HepG2 (cell line): ENCODE measurements around the gene ZNF275. TPM values are rescaled to one million over a fixed set of nuclear protein-coding genes. Genes with fewer than 3 reads are reported as not detected.

Experiments
- ATAC-seq: fragments of 200-7000 bp; cut with Tn5 transposase; 3 replicates; pipeline ENCODE4 v1.9.1; 2020; ENCODE audit warnings: mild to moderate bottlenecking, moderate library complexity
- BruUV-seq: library from RNA; stranded (reverse); fragments of 400-500 nt; replicated peaks from 2 replicates; lab custom pipeline; 2021; lab: Mats Ljungman, UMichigan
- CTCF ChIA-PET: fragments of 300-600 bp; formaldehyde crosslinking; extraction: SDS; loops from one replicate; lab custom pipeline; 2021; ENCODE audit warnings: low total read pairs, inconsistent platforms, low intra/inter-chr PET ratio; lab: Yijun Ruan, JAX
- POLR2A ChIA-PET: fragments of 350-600 bp; sonication (Branson Sonifier 250); formaldehyde crosslinking; loops from one replicate; lab custom pipeline; 2020; ENCODE audit warnings: antibody characterized with exemption, inconsistent platforms; lab: Yijun Ruan, JAX
- DNase-seq: peaks from one replicate; pipeline ENCODE4 v3.0.0-alpha.2; 2015; ENCODE audit warnings: low spot score
- FAIRE-seq: peaks from 3 replicates; lab custom pipeline; 2011; peaks lifted over from hg19 to GRCh38; lab: Jason Lieb, UNC
- H2AFZ ChIP-seq: one replicate; pipeline ENCODE4 v1.6.1; 2011; ENCODE audit warnings: low read length, inconsistent platforms
- H3K27ac ChIP-seq: fragments of 300-600 bp; 3 replicates; pipeline ENCODE4 v1.8.0; 2011; ENCODE audit warnings: mixed run types, mild to moderate bottlenecking, mixed read lengths, low read length, inconsistent platforms; ENCODE audit not compliant: insufficient read depth; ENCODE audit errors: extremely low read length
- H3K27me3 ChIP-seq, 2 experiments: fragments of 200-600 bp in 1 of 2; 2 replicates in 1 of 2; 3 replicates in 1 of 2; pipeline versions ENCODE4 v1.6.0 to v1.8.0; 2011; ENCODE audit warnings: low read length in 2 of 2, mild to moderate bottlenecking in 2 of 2, moderate library complexity in 2 of 2, inconsistent platforms in 1 of 2; ENCODE audit not compliant: insufficient read depth in 2 of 2, control insufficient read depth in 1 of 2
- H3K36me3 ChIP-seq, 2 experiments: fragments of 200-600 bp in 1 of 2; replicated peaks in 1 of 2; 2 replicates in 1 of 2; 3 replicates in 1 of 2; pipeline versions ENCODE4 v1.5.1 to v1.8.0; 2011; ENCODE audit warnings: low read length in 2 of 2, inconsistent platforms in 1 of 2; ENCODE audit not compliant: insufficient read depth in 2 of 2, control insufficient read depth in 1 of 2
- H3K4me1 ChIP-seq: 2 replicates; pipeline ENCODE4 v1.5.1; 2012; ENCODE audit warnings: low read length, inconsistent platforms; ENCODE audit not compliant: insufficient read depth
- H3K4me2 ChIP-seq: 2 replicates; pipeline ENCODE4 v1.6.0; 2011; ENCODE audit warnings: low read depth, low read length, inconsistent platforms
- H3K4me3 ChIP-seq, 3 experiments: fragments of 200-600 bp in 1 of 3; sonication (generic), shearing (Covaris generic) in 1 of 3; replicated peaks in 1 of 3; 2 replicates each; pipeline ENCODE4 v1.5.1; 2011 to 2016; ENCODE audit warnings: low read length in 3 of 3, inconsistent platforms in 2 of 3, low read depth in 2 of 3, mild to moderate bottlenecking in 2 of 3, control low read depth in 1 of 3, mixed read lengths in 1 of 3; ENCODE audit not compliant: insufficient read depth in 1 of 3
- H3K79me2 ChIP-seq: one replicate; pipeline ENCODE4 v1.6.1; 2011; ENCODE audit warnings: low read length, inconsistent platforms; ENCODE audit not compliant: insufficient read depth
- H3K9ac ChIP-seq: 2 replicates; pipeline ENCODE4 v1.6.0; 2011; ENCODE audit warnings: mild to moderate bottlenecking, low read depth, low read length, inconsistent platforms; ENCODE audit not compliant: insufficient read depth
- H3K9me3 ChIP-seq: 2 replicates; pipeline ENCODE4 v1.5.1; 2012; ENCODE audit warnings: mild to moderate bottlenecking, low read length
- H4K20me1 ChIP-seq: 2 replicates; pipeline ENCODE4 v1.6.0; 2011; ENCODE audit warnings: inconsistent platforms, mild to moderate bottlenecking, low read length, moderate library complexity; ENCODE audit not compliant: insufficient read depth
- MTA1 ChIP-seq: sonication (generic); formaldehyde crosslinking; IDR thresholded peaks from 2 replicates; pipeline ENCODE4 v1.4.0; 2020; ENCODE audit warnings: missing genetic modification reagents, mild to moderate bottlenecking, borderline replicate concordance
- POLR2AphosphoS2 ChIP-seq: IDR thresholded peaks from 2 replicates; pipeline ENCODE4 v1.6.1; 2011; ENCODE audit warnings: low read depth, low read length, improper control_type of control experiment
- SALL1 ChIP-seq: sonication (generic); formaldehyde crosslinking; IDR thresholded peaks from 2 replicates; pipeline ENCODE4 v1.8.0; 2022; ENCODE audit warnings: mild to moderate bottlenecking, missing genetic modification reagents
- SIN3B ChIP-seq: fragments of 150-350 bp; IDR thresholded peaks from 2 replicates; pipeline ENCODE4 v1.6.1; 2014; ENCODE audit warnings: low read length
- SOX13 ChIP-seq, 3 experiments: fragments of 450-650 bp in 1 of 3; sonication (generic) in 1 of 3; formaldehyde crosslinking in 1 of 3; IDR thresholded peaks in 2 of 3; conservative IDR thresholded peaks in 1 of 3; 2 replicates each; pipeline versions ENCODE4 v1.5.0 to v1.6.1; 2016 to 2020; ENCODE audit warnings: antibody characterized with exemption in 1 of 3, mild to moderate bottlenecking in 1 of 3, missing compliant biosample characterization in 1 of 3, missing genetic modification reagents in 1 of 3, moderate library complexity in 1 of 3
- THAP11 ChIP-seq: IDR thresholded peaks from 2 replicates; pipeline ENCODE4 v1.6.1; 2016; ENCODE audit warnings: missing biosample characterization, missing genetic modification reagents
- TMF1 ChIP-seq: sonication (generic); formaldehyde crosslinking; IDR thresholded peaks from 2 replicates; pipeline ENCODE4 v1.8.1; 2022; ENCODE audit warnings: low read depth, missing genetic modification reagents
- ZBTB20 ChIP-seq: sonication (generic); formaldehyde crosslinking; IDR thresholded peaks from 2 replicates; pipeline ENCODE4 v1.8.1; 2023; ENCODE audit warnings: missing genetic modification reagents, low read depth, mild to moderate bottlenecking, borderline replicate concordance
- ZBTB42 ChIP-seq: sonication (generic); formaldehyde crosslinking; IDR thresholded peaks from 2 replicates; pipeline ENCODE4 v1.5.0; 2020; ENCODE audit warnings: mild to moderate bottlenecking, missing genetic modification reagents
- ZFP62 ChIP-seq: sonication (generic); formaldehyde crosslinking; IDR thresholded peaks from 2 replicates; pipeline ENCODE4 v1.4.0; 2020; ENCODE audit warnings: missing genetic modification reagents
- ZNF230 ChIP-seq: sonication (generic); formaldehyde crosslinking; IDR thresholded peaks from 2 replicates; pipeline ENCODE4 v1.4.0; 2020; ENCODE audit warnings: mild to moderate bottlenecking, missing genetic modification reagents
- ZNF768 ChIP-seq: sonication (generic); formaldehyde crosslinking; IDR thresholded peaks from 2 replicates; pipeline ENCODE4 v1.4.0; 2020; ENCODE audit warnings: missing genetic modification reagents
- WGBS: methylation state at CpG from one replicate; pipeline ENCODE4 v1.1.6; 2017; ENCODE audit warnings: low lambda C conversion rate; 5-methylcytosine and 5-hydroxymethylcytosine counted together
- in situ Hi-C: cut with HindIII; loops from 2 replicates; pipeline ENCODE4 v1.10.0; 2017; ENCODE audit warnings: low pct_unique_long_range_greater_than_20kb; ENCODE audit not compliant: extremely low pct_ligation_motif_present
- intact Hi-C: fragments of 100-400 bp; cut with micrococcal nuclease; formaldehyde crosslinking; loops from one replicate; pipeline ENCODE4 v1.10.0; 2022; ENCODE audit not compliant: unreplicated experiment
- polyA plus RNA-seq, 8 experiments: library from polyadenylated mRNA; depleted of rRNA in 3 of 8; stranded (reverse) in 7 of 8; unstranded in 1 of 8; fragments of >200 nt; fragmentation: Illumina TruSeq in 4 of 8; extraction: Trizol in 4 of 8; gene quantifications; 2 replicates each; pipeline versions ENCODE4 v1.2.1 to v1.2.3, GENCODE V29; 2011 to 2016; ENCODE audit warnings: low read depth in 4 of 8, missing spikeins in 1 of 8, mixed read lengths in 1 of 8; ENCODE audit not compliant: insufficient read depth in 1 of 8
- total RNA-seq, 5 experiments: library from RNA; depleted of rRNA; stranded (reverse); fragments of >200 nt; fragmentation: Illumina TruSeq; extraction: Trizol; gene quantifications; 2 replicates each; pipeline ENCODE4 v1.2.3, GENCODE V29; 2016; ENCODE audit warnings: low read depth in 1 of 5
- TF ChIP-seq, protein P1 (sequence below): sonication (generic); formaldehyde crosslinking; IDR thresholded peaks from 2 replicates; pipeline ENCODE4 v1.5.0; 2020; ENCODE audit warnings: mild to moderate bottlenecking, low read depth, missing genetic modification reagents, borderline replicate concordance
- TF ChIP-seq, protein P2 (sequence below): sonication (generic); formaldehyde crosslinking; IDR thresholded peaks from 2 replicates; pipeline ENCODE4 v1.8.0; 2022; ENCODE audit warnings: low read depth, missing genetic modification reagents
- TF ChIP-seq, protein P3 (sequence below): sonication (generic); IDR thresholded peaks from 2 replicates; pipeline ENCODE4 v1.6.1; 2016; ENCODE audit warnings: low read depth, borderline replicate concordance
- TF ChIP-seq, protein P4 (sequence below): sonication (generic); formaldehyde crosslinking; IDR thresholded peaks from 2 replicates; pipeline ENCODE4 v1.4.0; 2020; ENCODE audit warnings: missing genetic modification reagents

Gene ZNF275
- total and polyA plus RNA-seq, 2 of the 13 experiments (the other 11 are each of a cell fraction or from before 2014, with no cell fraction given) = 6.4 to 11.8 TPM

DNA sequence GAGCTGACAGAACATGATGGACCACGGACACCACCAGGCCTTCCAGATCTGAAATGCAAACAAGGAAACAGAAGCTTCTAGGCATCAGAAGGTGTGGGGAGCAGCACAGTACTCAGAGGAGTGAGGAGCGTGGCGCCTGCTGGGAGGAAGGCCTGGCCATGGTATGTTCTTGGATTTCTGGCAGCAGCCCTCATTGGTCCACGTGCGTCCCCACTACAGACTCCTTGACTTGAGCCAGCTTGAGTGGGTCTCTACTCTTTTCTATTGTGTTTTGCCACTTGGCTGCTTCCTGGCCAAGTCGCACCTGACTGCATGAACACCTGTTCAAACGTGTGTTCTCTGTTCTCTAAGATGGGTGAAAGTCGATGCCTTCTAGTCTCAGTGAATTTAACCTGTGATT lies 18.0 kb downstream of the ZNF275 start:
- H3K9me3 ChIP-seq = no peaks in the 10 kb centered on the region
- DNase-seq = no peak

DNA sequence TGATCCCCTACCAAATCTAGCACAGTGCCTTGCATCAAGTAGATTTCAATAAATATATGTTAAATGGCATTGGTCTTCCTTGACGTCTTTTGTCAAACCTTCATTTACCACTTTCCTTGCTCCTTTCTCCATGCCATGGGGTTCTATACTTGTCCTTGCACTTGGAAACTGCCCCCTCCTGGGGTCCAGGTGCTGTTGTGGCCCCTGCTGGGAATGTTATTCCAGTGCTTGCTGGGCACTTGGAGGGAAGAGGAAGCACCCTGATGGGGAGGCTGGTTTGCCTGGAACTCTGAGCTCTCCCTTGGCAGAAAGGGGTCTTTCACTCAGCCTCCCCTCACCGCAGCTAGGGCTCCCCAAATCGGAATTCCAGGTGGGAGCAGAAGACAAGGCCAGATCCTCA lies 18.9 kb downstream of the ZNF275 start:
- Histone ChIP-seq H3K9ac (no peak overlapping the region), H3K4me1 (no peaks in the 10 kb centered on the region; the same call in 1 of the 2 replicates), H3K79me2 (no peaks in the 10 kb centered on the region), H3K27ac (no peak overlapping the region), H4K20me1 (no peaks in the 10 kb centered on the region), H3K4me3 (no peak overlapping the region), H3K27me3 (no peaks in the 10 kb centered on the region), H3K4me2 (no peak overlapping the region), H3K9me3 (no peaks in the 10 kb centered on the region), H2AFZ (no peak overlapping the region), H3K36me3 (peaks cover 0 to 1% of the 10 kb centered on the region in 2 experiments; a peak in 1 of 5 replicates)
- no peak for DNase-seq
- intact Hi-C loops (no loop called here), in situ Hi-C loops (no loop called here)
- FAIRE-seq = no peak
- 90% methylated on average over 1 of the region's 3 CpGs for WGBS
- ChIA-PET CTCF (no interaction called here), POLR2A (no interaction called here)
- no TSS peak for BruUV-seq
- no peak for ATAC-seq
- no peak for TF ChIP-seq ZBTB42 (CRISPR knock-in tag)
- TF ChIP-seq, protein P1, sequence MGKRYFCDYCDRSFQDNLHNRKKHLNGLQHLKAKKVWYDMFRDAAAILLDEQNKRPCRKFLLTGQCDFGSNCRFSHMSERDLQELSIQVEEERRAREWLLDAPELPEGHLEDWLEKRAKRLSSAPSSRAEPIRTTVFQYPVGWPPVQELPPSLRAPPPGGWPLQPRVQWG (CRISPR knock-in tag) = no peak
- no peak for TF ChIP-seq TMF1 (CRISPR knock-in tag)
- no peak for TF ChIP-seq THAP11 (CRISPR knock-in tag)
- no peak for TF ChIP-seq SALL1
- TF ChIP-seq POLR2AphosphoS2 = no peak
- TF ChIP-seq ZBTB20 = no peak
- TF ChIP-seq SIN3B = no peak
- no peak for TF ChIP-seq MTA1 (CRISPR knock-in tag)
- TF ChIP-seq, protein P2, sequence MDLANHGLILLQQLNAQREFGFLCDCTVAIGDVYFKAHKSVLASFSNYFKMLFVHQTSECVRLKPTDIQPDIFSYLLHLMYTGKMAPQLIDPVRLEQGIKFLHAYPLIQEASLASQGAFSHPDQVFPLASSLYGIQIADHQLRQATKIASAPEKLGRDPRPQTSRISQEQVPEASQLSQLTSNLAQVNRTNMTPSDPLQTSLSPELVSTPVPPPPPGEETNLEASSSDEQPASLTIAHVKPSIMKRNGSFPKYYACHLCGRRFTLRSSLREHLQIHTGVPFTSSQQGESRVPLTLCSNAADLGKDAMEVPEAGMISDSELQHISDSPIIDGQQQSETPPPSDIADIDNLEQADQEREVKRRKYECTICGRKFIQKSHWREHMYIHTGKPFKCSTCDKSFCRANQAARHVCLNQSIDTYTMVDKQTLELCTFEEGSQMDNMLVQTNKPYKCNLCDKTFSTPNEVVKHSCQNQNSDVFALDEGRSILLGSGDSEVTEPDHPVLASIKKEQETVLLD = no peak
- TF ChIP-seq, protein P3, sequence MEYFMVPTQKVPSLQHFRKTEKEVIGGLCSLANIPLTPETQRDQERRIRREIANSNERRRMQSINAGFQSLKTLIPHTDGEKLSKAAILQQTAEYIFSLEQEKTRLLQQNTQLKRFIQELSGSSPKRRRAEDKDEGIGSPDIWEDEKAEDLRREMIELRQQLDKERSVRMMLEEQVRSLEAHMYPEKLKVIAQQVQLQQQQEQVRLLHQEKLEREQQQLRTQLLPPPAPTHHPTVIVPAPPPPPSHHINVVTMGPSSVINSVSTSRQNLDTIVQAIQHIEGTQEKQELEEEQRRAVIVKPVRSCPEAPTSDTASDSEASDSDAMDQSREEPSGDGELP = no peak
- TF ChIP-seq ZNF768 (CRISPR knock-in tag) = no peak
- TF ChIP-seq, protein P4, sequence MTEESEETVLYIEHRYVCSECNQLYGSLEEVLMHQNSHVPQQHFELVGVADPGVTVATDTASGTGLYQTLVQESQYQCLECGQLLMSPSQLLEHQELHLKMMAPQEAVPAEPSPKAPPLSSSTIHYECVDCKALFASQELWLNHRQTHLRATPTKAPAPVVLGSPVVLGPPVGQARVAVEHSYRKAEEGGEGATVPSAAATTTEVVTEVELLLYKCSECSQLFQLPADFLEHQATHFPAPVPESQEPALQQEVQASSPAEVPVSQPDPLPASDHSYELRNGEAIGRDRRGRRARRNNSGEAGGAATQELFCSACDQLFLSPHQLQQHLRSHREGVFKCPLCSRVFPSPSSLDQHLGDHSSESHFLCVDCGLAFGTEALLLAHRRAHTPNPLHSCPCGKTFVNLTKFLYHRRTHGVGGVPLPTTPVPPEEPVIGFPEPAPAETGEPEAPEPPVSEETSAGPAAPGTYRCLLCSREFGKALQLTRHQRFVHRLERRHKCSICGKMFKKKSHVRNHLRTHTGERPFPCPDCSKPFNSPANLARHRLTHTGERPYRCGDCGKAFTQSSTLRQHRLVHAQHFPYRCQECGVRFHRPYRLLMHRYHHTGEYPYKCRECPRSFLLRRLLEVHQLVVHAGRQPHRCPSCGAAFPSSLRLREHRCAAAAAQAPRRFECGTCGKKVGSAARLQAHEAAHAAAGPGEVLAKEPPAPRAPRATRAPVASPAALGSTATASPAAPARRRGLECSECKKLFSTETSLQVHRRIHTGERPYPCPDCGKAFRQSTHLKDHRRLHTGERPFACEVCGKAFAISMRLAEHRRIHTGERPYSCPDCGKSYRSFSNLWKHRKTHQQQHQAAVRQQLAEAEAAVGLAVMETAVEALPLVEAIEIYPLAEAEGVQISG (CRISPR knock-in tag) = no peak

More for the DNA sequence above, 18.0 kb downstream of the ZNF275 start:
- TF ChIP-seq SOX13 (IDR thresholded peaks at IDR 0.05) = no peak
- TF ChIP-seq SOX13 (CRISPR knock-in tag; conservative IDR thresholded peaks at IDR 0.05 in 1 of 2, IDR thresholded peaks at IDR 0.05 in 1 of 2) = no peak
- no peak for TF ChIP-seq ZFP62 (CRISPR knock-in tag)
- TF ChIP-seq ZNF230 (CRISPR knock-in tag) = no peak
- Histone ChIP-seq H3K79me2 (no peaks in the 10 kb centered on the region), H3K4me1 (no peaks in the 10 kb centered on the region; the same call in 1 of the 2 replicates), H4K20me1 (no peaks in the 10 kb centered on the region), H3K4me3 (no peak overlapping the region), H3K36me3 (peaks cover 1 to 2% of the 10 kb centered on the region in 2 experiments; a peak in 1 of 5 replicates), H3K9ac (no peak overlapping the region), H3K27me3 (no peaks in the 10 kb centered on the region), H2AFZ (no peak overlapping the region), H3K4me2 (no peak overlapping the region), H3K27ac (no peak overlapping the region)
- FAIRE-seq = no peak
- ATAC-seq = no peak
- ChIA-PET CTCF (no interaction called here), POLR2A (no interaction called here)
- intact Hi-C loops (no loop called here), in situ Hi-C loops (no loop called here)
- BruUV-seq = no TSS peak
- WGBS = 97% methylated on average over 3 of the region's 8 CpGs
